HG02588 (cell line): ENCODE results near the gene ATP11A.
A peak's percentile ranks its signal among the peaks of the same experiment; 100 is the strongest.

Experiments used
- ATAC-seq: cut with Tn5 transposase; IDR thresholded peaks from one replicate; pipeline ENCODE4 v1.9.1; 2021; ENCODE audit warnings: mild to moderate bottlenecking, moderate library complexity; ENCODE audit not compliant: unreplicated experiment

The ATP11A gene

DNA sequence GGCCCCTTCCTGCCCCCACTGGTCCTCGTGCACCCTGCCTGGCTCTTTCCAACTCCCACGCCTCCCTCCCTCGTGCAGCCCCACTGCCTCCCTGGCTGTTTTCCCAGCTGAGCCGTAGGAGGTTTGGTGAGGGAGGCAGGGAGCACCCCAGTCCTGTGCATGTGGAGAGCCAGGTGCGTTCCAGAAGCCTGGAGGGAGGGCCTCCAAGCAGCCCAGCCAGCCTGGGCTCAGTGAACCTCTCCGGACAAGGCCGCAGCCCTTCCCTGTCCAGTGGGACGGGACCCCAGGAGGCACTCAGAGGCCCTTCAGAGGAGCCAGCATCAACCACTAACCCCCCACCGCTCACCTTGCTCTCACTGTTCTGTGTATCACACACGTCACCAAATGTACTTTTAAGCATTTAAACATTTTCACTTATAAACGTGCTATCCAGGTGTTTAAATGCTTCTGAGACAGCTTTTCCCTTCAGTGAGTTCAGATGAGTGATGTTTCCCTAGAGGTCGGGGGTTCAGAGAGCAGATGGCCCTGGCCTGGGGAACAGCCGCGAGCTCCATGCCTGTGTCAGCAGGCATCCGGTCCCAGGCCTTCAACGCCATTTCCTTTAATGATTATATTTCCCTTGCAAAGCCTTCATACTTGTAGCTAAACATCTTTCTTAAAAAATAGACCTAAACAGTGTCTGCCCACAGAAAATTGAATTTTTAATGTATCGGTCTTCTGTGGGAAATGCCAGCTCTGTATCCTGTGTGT lies 122.6 kb downstream of the ATP11A start:
- ATAC-seq = no peak

DNA sequence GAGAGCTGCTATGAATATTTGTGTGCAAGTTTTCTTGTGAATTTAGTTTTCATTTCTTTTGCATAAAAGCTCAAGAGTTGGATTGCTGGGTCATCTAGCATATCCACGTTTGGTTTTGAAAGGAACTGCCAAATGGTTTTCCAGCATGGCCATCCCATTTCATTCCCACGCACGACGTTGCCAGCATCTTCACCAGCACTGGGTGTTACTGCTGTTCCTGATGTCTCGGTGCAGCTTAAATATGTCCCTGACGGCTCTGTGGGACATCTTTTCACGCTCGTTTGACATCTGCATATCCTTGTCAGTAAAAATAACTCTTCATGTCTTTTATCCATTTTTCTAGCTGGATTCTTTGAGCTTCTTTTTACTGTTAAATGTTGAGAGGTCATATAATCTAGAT lies 123.7 kb downstream of the ATP11A start:
- no peak for ATAC-seq

DNA sequence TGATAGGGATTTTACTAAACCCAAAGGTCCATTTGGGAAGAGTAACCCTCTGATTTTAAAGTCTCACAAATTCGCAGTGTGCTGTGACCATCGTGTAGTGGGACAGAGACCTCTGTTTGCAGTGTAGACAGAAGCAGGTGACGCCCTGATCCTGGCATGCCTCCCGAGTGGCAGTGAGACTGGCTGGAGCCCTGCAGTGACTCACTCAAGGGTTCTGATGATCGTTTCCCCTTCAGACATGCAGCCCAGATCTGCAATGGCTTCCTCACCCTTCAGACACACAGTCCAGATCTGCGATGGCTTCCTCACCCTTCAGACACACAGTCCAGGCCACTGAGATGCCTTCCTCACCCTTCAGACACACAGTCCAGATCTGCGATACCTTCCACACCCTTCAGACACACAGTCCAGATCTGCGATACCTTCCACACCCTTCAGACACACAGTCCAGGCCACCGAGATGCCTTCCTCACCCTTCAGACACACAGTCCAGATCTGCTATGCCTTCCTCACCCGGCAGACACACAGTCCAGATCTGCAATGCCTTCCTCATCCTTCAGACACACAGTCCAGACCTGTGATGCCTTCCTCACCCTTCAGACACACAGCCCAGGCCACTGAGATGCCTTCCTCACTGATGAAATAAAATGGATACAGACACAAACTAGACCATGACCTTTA lies 125.2 kb downstream of the ATP11A start:
- no peak for ATAC-seq

DNA sequence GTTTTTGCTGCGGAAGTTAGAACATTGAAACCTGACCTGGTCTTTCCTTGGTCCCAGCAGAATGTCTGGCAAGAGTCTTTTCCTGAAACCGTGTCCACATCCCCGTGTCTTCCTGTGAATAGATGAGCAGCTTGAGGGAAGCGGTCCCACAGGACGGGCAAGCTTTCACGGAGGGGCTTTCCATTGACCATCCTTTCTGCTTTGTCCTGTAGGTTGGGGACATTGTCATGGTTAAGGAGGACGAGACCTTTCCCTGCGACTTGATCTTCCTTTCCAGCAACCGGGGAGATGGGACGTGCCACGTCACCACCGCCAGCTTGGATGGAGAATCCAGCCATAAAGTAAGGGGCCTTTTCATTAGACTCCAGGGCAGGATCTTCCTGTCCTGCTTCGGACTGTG lies 126.0 kb downstream of the ATP11A start:
- no peak for ATAC-seq

DNA sequence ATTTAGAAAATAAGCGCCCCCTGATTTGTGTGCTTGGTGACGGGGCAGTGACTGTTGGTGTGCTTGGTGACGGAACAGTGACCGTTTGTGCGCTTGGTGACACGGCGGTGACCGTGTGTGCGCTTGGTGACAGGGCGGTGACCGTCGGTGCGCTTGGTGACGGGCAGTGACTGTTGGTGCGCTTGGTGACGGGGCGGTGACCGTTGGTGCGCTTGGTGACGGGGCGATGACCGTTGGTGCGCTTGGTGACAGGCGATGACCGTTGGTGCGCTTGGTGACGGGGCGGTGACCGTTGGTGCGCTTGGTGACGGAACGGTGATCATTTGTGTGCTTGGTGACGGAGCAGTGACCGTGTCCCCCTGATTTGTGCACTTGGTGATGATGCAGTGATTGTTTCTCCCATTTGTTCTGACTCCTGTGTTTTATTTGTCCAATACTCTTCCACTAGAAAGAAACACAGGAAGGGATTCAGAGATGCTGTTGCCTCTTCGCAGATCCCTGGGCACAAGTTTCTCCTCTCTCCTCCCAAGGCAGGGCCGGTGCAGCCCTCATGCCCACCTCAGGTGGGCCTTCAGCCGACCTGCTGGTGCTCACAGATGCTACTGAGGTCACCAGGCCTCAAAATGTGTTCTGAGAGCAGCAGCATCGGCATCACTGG lies 128.3 kb downstream of the ATP11A start:
- ATAC-seq = no peak

DNA sequence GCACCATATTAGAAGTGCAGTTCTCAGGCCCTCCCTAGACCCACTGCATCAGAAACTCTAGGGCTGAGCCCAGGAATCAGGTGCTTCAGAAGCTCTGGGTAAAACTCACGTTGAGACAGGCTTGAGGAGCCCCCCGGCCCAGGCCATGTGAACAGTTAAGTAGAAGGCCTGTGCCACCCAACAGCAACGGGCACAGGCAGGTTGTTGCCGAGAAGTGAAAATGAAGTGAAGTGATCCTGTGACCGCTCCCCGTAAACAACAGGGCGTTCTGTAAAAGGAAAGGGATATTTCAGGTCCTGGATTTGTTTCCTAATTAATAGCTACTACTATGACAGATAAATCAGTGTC lies 128.8 kb downstream of the ATP11A start:
- ATAC-seq = no peak

DNA sequence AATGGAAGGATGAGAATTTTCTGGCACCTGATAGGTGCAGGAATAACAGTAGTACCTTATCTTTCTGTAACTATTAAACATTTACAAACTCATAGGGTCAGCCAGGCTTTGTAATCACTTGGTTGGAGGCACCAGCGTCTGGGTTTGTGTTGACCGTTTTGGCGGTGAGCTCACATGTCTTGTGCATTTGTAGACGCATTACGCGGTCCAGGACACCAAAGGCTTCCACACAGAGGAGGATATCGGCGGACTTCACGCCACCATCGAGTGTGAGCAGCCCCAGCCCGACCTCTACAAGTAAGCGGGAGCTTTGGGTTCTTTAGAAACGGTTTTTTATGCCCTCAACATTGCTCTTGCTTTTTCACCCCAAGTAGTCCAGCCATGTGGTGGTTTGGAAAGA lies 129.3 kb downstream of the ATP11A start:
- no peak for ATAC-seq

DNA sequence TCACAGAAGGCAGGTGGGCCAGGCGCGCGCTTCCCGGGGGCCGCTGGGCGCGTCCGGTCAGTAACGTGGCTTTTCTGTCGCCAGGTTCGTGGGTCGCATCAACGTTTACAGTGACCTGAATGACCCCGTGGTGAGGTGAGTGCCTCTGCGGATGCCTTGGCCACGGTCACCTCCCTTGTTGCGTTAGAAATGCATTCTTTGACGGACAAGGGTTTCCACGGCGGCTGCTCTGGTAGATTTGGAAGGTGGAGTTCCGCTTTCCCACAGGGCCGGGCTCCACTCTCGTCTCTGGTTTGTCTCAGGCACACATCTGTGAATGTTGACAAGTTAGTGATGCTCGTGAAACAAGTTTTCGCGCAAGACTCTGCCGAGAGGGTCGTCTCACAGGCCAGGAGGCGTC lies 130.0 kb downstream of the ATP11A start:
- ATAC-seq = no peak

DNA sequence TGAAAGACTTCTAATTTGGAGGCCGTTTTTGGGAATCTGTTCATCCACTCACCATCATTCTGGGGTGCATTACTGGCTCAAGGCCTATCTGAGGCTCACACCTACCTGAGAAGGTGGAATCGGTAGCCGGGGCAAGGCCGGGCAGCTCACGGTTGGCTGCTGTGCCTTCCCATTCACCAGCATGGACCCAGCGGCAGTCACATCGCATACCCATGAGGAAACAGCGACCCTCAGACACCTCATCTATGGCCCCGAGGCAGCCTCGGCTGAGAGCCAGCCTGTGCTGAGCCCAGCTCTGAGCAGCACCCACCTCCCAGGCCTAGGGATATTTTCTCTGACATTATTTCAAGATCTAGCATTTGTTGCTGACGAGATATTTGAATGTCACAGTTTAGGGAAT lies 130.5 kb downstream of the ATP11A start:
- ATAC-seq = no peak

DNA sequence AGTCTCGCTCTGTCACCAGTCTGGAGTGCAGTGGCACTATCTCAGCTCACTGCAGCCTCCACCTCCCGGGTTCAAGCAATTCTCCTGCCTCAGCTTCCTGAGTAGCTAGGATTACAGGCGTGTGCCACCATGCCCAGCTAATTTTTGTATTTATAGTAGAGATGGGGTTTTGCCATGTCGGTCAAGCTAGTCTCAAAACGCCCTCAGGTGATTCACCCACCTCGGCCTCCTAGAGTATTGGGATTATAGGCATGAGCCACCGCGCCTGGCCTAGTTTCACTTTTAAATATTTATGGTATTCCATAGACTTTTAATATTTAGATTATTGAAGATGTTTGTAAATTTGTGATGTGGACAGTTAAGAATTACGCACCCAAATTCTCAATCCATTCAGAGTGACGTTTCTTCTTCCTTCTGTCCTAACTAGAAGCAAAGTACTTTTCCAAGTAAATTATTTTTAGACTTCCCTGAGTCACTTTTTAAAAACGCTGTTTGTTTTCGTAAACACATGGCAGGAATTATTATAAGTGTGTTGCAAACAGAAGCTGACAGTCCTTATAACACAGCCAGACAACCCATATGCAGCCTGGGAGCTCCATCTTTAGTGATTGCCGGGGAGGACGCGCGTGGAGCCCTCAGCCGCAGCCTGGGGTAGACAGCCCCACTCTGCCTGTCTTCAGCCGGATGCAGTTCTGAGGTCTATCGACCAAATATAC lies 131.7 kb downstream of the ATP11A start:
- no peak for ATAC-seq

DNA sequence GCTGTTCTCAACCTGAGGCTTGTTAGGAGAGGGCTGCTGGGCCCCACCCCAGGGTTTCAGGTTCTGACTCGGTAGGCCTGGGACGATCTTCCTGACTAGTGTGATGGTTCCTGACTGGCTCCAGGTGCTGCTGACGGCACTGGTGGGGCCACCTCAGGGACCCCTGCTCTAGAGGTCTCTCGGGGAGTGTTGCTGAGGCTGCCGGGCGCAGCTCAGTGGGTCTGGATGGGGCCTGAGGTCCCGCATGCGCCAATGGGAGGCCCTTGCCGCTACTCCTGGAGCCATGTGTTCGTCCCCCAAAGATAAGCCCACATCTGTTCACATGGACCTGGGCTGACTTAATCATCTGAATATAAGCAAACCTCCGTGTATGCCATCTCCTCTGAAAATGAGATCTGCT lies 133.0 kb downstream of the ATP11A start:
- no peak for ATAC-seq

DNA sequence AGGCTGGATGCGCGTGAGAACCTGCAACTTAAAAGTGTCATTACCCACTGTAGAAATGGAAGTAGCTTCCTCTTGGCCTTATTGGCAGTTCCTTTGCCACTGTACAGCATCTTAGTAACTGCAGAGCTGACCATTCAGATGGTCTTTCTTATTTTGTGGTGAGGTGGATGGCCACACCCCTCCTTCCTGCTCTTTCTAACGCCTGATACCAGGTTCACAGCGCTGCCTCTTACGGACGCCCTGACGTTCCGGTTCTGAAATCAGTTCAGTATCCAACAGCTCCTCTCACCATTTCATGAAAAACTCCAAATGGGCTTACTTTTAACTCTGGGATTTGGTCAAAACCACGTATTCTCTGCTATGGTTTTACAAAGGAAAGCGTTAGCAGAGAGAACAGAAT lies 134.6 kb downstream of the ATP11A start:
- ATAC-seq = no peak

DNA sequence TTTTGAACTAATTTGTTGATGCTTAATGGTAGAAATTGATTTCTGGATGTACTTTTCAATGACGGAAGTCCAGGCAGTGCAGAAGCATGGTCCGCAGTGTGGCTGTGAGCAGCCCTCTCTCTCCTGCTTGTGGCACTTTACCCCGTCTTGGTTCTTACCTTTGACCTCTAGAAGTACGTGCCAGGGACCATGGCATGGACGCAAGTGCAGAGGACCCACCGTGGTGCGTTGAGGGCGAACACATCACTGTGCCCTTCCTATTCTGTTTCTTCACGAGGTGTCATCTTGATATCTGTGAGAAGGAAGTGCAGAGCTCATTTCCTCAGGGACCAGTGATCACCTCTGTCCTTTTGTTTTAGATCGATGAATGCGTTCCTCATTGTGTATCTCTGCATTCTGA lies 135.2 kb downstream of the ATP11A start:
- no peak for ATAC-seq

DNA sequence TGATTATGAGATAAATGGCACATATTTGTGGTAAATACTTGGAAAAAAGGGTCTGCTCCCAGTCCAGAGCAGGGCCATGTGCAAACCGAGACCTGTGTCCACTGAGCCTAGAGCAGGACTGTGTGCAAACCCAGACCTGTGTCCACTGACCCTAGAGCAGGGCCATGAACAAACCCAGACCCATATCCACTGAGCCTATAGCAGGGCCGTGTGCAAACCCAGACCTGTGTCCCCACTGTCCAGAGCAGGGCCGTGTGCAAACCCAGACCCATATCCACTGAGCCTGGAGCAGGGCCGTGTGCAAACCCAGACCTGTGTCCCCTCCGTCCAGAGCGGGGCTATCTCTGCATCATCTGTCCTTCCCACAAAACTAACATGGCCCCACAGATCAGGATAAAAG lies 136.0 kb downstream of the ATP11A start:
- ATAC-seq = no peak

DNA sequence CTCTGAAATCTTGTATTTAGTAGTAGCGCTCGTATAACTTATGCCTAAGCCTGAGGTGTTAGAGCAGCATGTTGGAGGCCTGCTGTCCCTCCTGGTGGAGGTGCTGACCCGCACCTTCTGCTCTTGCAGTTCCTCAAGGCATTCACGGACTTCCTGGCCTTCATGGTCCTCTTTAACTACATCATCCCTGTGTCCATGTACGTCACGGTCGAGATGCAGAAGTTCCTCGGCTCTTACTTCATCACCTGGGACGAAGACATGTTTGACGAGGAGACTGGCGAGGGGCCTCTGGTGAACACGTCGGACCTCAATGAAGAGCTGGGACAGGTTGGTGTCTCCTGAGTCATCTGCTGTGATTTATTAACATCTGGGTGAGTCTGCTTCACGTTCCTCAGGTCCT lies 136.7 kb downstream of the ATP11A start:
- no peak for ATAC-seq

DNA sequence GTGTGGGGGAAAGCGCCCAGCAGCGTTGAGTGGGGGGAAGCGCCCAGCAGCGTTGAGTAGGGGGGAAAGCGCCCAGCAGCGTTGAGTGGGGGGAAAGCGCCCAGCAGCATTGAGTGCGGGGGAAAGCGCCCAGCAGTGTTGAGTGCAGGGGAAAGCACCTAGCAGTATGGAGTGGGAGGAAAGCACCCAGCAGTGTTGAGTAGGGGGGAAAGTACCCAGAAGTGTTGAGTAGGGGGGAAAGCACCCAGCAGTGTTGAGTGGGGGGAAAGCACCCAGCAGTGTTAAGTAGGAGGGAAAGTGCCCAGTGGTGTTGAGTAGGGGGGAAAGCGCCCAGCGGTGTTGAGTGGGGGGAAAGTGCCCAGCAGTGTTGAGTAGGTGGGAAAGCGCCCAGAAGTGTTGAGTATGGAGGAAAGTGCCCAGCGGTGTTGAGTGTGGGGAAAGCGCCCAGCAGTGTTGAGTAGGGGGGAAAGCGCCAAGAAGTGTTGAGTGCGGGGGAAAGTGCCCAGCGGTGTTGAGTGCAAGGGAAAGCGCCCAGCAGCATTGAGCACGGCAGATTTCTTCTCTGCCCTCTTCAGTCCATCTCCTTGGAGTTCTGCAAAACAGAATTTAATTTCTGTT lies 138.4 kb downstream of the ATP11A start:
- ATAC-seq = peak; percentile 69

DNA sequence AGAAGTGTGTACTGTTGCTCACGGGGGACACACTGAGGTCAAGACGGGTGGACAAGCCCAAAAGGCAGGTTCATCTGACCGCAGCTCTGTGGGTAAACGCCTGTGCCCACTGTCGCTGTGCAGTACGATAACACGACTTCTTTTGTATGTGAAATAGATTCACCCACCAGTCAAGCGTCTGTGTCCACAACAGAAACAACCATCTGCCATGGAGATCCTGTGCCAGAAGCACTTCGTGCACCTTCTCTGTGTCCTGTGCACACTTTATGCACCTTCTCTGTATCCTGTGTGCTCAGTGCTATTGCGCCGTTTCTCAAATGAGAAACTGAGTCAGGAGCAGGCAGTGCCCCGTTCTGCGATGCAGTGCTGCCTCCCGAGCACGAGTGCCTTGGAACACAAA lies 138.9 kb downstream of the ATP11A start:
- ATAC-seq = no peak

DNA sequence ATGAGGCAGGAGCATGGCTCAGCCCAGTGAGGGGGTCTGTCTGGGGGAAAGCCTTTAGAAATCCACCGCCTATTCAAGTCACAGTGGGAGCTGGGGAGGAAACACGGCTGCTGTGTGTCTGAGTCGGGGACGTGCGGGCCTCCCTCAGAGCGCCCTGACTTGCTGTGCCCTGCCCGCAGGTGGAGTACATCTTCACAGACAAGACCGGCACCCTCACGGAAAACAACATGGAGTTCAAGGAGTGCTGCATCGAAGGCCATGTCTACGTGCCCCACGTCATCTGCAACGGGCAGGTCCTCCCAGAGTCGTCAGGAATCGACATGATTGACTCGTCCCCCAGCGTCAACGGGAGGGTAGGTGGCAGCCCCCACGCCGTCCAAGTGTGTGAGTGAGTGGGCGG lies 141.4 kb downstream of the ATP11A start:
- no peak for ATAC-seq

DNA sequence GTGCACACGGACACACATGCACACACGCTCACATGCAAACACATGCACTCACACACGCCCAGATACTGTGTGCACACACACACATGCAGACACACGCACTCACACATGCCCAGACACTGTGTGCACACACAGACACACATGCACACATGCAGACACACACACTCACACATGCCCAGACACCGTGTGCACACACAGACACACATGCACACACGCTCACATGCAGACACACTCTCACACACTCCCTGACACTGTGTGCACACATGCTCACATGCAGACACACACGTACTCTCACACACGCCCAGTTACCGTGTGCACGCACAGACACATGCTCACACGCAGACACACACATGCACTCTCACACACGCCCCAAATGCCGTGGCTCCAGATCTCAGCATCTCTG lies 142.0 kb downstream of the ATP11A start:
- ATAC-seq = no peak

DNA sequence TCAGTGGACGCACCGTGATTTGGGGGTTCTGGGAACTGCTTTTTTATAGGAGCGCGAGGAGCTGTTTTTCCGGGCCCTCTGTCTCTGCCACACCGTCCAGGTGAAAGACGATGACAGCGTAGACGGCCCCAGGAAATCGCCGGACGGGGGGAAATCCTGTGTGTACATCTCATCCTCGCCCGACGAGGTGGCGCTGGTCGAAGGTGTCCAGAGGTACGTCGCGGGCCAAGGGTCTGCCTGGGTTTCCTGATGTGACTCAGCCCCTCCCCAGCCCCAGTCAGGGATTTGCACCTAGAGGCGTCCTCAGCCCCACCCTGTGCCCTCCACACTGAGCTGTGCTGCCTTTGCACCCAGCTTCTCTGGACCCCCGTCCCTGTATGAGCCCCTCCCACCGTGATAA lies 143.0 kb downstream of the ATP11A start:
- no peak for ATAC-seq

DNA sequence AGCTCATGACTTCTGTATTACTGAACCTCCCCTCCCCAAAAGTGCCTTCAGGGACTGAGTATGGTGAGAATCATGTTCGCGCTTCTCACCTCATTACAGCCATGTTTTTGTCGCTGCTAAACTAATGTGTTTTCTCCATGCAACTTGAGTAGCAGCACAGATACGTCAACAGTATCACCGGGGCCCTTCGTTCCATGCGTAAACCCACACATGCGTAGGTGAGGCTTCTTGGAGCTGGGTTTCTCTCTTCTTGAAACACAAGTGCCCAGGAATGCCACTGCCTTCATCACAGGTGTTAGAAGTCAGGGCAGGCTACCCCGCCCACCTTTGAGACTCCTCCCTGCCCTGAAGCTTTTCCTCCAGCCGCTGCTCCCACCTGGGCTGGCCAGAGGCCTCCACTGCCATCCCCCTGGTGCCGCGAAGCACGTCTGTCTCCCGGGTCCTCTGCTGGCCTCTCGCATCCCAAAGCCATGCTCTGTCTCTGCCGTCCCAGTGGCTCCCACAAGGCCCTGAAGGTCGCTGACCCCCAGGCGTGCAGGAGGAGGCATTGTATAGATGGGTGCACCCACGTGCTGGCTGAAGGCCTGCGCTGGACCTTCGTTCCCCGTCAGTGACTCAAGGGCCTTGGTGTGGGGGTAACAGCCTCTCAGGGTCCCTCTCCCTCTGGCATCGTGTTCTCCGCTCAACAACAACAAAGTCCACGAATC lies 143.9 kb downstream of the ATP11A start:
- no peak for ATAC-seq
